GM10266 (cell line): Measurements from ENCODE around the gene DOK1.

Source experiments
- DNase-seq: peaks from one replicate; pipeline ENCODE4 v3.0.0; 2012; ENCODE audit errors: extremely low spot score
- CTCF ChIP-seq: IDR thresholded peaks from 2 replicates; pipeline ENCODE4 v1.5.1; 2012; ENCODE audit warnings: mild to moderate bottlenecking, low read depth; ENCODE audit not compliant: control insufficient read depth, insufficient read depth; ENCODE audit errors: missing control alignments

Gene DOK1

DNA sequence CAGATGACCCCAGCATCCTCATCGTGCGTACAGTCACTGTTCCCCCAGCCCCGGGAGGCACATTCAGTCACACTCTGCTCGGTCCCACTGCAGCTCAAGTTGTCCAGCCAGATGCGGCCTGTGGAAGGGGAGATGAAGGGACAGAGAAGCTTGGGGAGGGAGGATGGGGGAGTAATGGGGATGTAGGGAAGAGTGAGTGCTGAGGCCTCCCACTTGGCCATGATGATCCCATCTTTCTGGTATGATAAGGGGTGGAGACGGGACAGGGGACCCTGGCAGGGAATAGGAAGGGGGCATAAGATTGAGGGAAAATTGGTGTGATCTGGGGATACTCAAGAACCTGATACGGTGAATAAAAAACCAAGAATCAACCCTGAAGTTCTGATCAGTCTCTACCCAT, 4.3 kb upstream of the DOK1 start:
- no peak for TF ChIP-seq CTCF
- no peak for DNase-seq

- no peak for DNase-seq
- TF ChIP-seq CTCF, result no peak
Observed at GRCh38 chr2:74551530-74551929, 3.0 kb upstream of the DOK1 start.

GRCh38 chr2:74551942-74552913, 2.3 kb upstream of the DOK1 start:
- DNase-seq, result peak; percentile 46
- no peak for TF ChIP-seq CTCF

DNA sequence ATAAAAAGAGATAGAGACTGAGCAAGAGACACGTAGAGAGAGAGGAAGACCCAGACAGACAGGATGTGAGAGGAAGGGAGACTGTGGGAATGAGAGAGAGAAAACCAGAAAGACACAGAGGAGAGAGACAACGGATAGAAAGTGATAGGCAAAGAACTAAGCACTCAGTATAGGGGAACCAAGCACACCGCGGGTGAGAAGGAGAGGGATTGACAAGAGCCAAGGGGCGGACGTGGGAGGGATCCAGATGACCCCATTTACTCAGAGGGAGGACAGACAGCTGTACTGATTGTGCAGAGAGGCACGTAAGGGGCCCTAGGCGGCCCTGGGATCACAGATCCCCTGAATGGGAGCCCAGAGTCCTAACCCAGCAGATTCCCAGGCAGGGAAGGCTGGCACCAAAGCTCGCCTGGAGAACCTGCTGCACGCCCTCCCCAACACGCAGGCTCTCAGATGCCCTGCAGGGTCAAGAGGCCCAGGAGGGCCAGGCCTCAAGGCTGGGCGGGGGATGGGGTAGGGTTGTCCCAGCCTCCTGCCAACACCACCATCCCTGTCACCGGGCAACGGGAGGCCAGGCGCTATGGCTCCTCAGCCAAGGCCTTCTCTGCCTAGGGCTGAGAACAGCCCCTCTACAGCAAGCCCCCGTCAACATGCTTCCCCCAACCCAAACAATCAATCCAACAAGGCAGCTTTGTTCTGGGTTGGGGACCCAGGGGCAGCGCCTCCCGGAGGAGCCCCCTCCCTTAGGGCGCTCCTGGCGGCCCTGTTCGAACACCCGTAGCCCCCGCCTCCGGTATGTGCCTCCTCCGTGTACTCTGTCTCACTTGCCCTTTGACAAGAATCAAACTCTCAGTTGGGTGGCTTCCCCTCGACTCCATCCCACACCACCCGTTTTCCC, 1.4 kb upstream of the DOK1 start:
- no peak for TF ChIP-seq CTCF
- DNase-seq, result peak; percentile 78

- peak; percentile 56 for DNase-seq
- no peak for TF ChIP-seq CTCF
Observed at GRCh38 chr2:74554820-74555531, 456 bp downstream of the DOK1 start.

DNA sequence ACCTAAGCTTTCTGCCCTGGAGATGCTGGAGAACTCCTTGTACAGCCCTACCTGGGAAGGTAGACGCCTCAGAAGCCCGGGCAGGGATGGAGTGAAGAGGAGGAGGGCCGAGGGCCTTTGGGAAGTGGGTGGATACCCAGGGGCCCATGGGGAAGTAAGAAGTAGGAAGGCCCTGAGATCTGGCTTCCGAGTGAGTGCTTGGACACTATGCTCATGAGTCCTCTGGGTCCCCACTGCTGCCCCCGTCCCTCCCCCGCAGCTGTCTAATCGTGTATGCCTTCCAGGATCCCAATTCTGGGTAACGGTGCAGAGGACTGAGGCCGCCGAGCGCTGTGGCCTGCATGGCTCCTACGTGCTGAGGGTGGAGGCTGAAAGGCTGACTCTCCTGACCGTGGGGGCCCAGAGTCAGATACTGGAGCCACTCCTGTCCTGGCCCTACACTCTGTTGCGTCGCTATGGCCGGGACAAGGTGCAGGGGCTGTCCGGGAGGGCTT, 1.1 kb downstream of the DOK1 start:
- no peak for TF ChIP-seq CTCF
- no peak for DNase-seq
